ENCODE data around the gene HMGB2. TPM values are rescaled to one million over a fixed set of nuclear protein-coding genes. Genes with fewer than 3 reads are reported as not detected.

Gene HMGB2
- total RNA-seq, 1 donor from 2014 or later: 20.4 TPM

GRCh38 chr4:173288296-173288695 lies 45.9 kb downstream of the HMGB2 start:
- DNase-seq: no peak

GRCh38 chr4:173287486-173287885 lies 46.7 kb downstream of the HMGB2 start:
- no peak for DNase-seq

GRCh38 chr4:173284463-173284862 lies 49.7 kb downstream of the HMGB2 start:
- DNase-seq: no peak

GRCh38 chr4:173282626-173283025 lies 51.5 kb downstream of the HMGB2 start:
- DNase-seq: no peak

GRCh38 chr4:173282256-173282562 lies 51.9 kb downstream of the HMGB2 start:
- no peak for DNase-seq

- DNase-seq: no peak
Measured at GRCh38 chr4:173281406-173282255, 52.5 kb downstream of the HMGB2 start.

Other genes with a start within 250 kb of the HMGB2 start
- gene GALNT7, start 165.5 kb downstream of the HMGB2 start, total RNA-seq: 17.8 TPM
- gene SAP30, start 36.6 kb upstream of the HMGB2 start, total RNA-seq: 24.5 TPM
- gene SCRG1, start 64.8 kb upstream of the HMGB2 start, total RNA-seq: 2.8 TPM
- not detected for gene HAND2, start 195.9 kb upstream of the HMGB2 start, total RNA-seq

Data from occipital lobe (tissue), 2 donors.